Measurements from ENCODE around the gene ARHGAP10.

ARHGAP10 gene, protein sequence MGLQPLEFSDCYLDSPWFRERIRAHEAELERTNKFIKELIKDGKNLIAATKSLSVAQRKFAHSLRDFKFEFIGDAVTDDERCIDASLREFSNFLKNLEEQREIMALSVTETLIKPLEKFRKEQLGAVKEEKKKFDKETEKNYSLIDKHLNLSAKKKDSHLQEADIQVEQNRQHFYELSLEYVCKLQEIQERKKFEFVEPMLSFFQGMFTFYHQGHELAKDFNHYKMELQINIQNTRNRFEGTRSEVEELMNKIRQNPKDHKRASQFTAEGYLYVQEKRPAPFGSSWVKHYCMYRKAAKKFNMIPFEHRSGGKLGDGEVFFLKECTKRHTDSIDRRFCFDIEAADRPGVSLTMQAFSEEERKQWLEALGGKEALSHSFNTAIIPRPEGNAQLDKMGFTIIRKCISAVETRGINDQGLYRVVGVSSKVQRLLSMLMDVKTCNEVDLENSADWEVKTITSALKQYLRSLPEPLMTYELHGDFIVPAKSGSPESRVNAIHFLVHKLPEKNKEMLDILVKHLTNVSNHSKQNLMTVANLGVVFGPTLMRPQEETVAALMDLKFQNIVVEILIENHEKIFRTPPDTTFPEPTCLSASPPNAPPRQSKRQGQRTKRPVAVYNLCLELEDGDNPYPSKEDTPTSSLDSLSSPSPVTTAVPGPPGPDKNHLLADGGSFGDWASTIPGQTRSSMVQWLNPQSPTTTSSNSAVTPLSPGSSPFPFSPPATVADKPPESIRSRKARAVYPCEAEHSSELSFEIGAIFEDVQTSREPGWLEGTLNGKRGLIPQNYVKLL

DNA sequence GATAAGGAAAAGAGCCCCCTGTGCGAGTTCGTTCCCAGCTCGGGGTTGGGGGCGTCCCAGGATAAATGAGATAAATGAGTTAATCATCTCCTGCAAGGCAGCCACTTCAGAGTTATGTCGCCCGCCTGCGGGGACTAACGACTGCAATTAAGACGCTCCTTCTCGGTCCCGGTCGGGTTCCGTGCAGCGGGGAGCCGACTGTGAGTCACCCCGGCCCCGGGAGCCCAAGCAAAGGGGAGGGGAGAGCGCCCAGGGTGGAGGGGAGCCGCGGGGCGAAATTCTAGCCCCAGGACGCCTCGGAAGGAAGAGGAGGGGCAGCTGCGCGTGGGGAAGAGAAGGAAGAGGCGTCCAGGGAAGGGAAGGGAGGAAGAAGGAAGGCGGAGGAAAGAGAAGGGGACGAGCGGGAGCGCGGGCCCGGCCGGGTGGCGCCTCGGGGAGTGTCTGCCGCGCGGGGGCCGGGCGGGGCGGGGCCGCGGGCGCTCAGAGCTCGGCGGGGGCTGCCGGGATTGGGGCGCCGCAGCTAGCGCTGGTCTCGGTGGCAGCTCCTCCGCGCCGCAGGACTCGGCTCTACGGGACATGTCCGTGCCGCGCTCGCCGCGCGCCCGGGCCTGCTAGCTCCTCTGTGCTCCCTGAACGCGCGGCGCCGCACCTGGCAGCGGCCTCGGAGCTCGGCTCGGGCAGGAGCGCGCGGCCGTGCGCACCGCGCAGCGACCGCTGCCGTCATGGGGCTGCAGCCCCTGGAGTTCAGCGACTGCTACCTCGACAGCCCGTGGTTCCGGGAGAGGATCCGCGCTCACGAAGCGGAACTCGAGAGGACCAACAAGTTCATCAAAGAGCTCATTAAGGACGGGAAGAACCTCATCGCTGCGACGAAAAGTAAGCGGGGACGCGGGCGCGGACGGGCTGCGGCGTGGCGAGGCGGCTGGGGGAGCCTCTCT lies at the start of gene ARHGAP10:
ARHGAP10 (plus strand) TSS at position 509 of the 938 bp plus-strand sequence; CDS start at position 723, 214 bp downstream.
- peak; percentile 60 for DNase-seq (ENCODE audit: low read depth)

DNA sequence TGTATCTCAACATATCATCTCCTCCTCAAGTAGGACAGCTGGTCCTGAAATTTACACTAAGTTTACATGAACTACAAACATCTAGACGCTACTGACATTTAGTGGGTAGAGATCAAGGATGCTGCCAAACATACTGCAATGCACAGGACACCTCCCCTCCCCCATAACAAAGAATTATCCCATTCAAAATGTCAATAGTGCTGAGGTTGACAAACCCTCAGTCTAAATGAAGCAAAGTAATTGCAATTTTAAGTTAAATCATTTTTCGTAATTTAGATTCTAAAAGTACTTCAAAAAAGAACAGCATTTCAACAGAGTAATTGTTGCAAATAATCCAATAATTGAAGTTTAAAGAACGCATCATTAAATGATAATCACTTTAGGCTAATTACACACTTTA lies 49.1 kb upstream of the ARHGAP10 start:
- DNase-seq (ENCODE audit: low read depth): no peak

DNA sequence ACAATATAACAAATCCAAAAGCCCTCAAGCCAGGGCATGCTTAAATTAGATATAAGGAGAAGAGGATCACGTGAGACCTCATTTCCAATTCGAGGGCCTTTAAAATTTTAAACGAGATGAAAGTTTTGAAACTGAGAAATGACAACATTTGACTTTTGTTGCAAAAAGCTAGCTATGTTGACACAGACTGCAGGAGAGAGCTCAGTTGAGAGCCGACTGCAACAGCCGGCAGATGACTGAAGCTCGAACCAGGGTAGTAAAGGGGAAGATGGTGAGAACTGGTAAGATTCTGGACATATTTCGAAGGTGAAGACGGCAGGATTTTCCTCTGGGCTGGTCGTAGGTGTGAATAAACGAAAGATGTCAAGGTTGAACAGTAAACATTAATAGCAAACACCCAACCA lies 48.7 kb upstream of the ARHGAP10 start:
- DNase-seq (ENCODE audit: low read depth): no peak

DNA sequence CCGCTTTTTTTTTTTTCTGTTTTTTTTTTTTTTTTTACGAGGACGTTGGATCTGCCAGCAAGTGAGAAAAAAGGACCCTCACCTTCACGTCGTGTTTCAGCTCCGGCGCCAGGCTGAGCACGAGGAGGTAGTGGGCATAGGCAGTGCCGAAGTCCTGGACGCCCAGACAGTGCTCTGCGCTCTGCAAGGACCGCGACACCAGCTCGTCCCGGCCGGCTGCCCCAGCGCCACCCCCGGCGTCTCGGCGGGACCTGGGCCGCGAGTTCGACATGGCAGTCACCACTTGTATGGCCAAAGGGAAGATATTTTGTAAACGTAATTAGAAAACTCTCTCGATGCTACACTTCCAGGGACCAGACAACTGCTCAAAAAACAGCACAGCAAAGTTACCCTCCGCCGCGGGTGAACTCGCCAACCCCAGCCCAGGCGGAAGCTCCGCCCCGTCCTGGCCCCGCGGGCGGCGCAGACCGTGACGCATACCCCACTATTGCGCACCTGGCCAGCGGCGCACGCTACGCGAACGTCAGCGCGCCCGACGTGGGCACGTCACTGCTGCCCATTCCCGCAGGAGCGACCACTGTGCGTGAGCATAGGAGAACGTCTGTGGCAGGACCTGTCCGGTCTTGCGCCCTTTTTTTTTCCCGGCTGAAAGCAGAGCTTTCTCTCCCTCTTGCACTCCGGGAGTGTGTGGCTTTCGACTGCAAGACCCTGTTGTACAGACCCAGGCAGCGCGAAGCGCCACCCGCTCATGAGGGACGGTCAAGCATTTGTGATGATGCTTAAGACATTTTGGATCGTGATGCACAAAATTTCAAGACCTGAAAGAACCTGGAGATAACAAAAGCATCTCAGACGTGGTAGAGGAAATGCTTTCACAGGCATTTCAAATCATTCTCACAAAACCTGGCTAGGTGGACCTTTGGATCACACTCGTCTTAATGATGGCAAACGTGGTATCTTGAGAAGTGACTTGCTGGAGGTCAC lies 47.9 kb upstream of the ARHGAP10 start, which contains the start of gene PRMT9:
PRMT9 (minus strand) TSS at position 447 of the 984 bp plus-strand sequence; CDS start at position 271, 176 bp downstream.
- peak; percentile 74 for DNase-seq (ENCODE audit: low read depth)

DNA sequence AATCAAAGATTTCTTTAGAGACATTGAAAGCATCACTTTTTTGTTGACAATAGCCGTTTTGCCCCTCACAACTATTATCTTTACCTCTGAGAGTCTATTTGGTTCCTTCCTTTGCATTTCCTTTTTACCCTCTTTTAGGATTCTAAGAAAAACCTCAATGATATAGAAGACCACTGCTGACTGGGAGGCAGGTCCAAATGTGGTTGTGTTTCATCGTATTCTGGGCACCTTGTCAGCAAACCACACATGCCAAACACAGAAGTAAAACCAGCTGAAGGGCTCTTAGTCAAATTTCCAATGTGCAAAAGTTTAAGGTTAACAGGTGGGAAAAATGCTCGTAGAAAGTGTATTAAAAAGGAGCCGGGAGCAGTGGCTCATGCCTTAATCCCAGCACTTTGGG lies 42.8 kb upstream of the ARHGAP10 start:
- no peak for DNase-seq (ENCODE audit: low read depth)

DNA sequence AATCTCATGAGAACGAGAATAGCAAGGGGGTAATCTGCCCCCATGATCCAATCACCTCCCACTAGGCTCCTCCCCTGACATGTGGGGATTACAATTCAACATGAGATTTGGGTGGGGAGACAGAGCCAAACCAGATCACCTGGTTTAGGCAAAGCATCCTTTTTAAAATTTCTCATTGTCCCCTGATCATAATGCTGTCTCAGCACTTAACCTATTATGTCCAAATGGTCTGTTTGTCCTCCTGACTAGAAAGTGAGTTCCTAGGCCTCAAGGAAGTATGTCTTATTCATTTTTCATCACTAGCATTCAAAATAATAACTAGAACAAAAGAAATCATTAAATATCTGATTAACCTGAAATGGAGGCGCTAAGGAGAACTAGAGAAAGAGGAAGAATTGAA lies 40.1 kb upstream of the ARHGAP10 start:
- no peak for DNase-seq (ENCODE audit: low read depth)

DNA sequence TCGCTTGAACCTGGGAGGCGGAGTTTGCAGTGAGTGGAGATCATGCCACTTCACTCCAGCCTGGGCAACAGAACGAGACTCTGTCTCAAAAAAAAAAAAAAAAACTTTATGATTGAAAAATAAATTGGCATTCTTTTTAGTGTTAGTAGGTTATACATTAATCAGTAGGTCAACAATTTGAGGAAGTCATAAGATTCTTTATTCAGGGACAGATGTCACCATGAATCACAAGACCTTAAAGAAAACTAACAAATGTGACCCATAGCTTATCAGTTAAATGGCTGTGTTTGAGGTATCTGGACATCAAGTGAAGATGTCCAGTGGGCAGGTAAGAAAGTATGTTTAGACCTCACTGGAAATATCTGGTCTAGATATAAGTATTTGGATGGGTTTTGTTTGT lies 38.7 kb upstream of the ARHGAP10 start:
- no peak for DNase-seq (ENCODE audit: low read depth)

DNA sequence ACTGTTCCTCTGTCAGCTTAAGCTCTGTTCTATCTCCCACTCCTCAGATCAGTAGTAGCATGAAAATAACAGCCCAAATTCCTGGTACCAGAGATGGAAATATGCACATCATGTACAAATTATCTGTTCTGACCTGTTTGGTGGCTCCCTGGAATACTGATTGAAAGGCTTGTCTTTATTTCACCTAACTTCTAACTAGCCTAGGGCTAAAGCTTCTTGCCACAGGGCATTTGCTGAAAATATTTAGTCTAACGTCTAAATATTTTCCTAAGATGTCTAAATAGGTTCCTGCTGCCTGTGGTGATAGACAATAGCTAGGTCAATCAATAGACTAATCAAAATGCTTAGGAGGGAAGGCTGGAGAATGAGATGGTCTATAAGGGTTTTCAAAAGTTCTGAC lies 35.0 kb upstream of the ARHGAP10 start:
- no peak for DNase-seq (ENCODE audit: low read depth)

DNA sequence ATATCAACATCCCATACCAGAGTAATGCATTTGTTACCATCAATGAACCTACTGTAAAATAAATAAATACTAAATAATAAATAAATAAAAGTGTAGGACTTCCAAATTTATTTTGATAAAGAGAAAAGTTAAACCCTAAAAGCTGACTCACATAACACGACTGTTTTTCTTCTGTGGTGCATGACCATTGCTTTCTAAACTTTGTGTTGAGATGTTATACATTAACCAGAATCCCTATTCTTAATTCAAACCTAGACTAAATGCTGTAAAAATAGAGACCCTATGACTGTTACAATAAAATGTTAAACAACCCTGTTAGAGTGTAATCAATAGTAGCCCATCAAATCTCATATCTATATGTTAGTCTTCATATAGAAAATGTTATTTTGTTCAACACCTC lies 27.0 kb upstream of the ARHGAP10 start:
- no peak for DNase-seq (ENCODE audit: low read depth)

DNA sequence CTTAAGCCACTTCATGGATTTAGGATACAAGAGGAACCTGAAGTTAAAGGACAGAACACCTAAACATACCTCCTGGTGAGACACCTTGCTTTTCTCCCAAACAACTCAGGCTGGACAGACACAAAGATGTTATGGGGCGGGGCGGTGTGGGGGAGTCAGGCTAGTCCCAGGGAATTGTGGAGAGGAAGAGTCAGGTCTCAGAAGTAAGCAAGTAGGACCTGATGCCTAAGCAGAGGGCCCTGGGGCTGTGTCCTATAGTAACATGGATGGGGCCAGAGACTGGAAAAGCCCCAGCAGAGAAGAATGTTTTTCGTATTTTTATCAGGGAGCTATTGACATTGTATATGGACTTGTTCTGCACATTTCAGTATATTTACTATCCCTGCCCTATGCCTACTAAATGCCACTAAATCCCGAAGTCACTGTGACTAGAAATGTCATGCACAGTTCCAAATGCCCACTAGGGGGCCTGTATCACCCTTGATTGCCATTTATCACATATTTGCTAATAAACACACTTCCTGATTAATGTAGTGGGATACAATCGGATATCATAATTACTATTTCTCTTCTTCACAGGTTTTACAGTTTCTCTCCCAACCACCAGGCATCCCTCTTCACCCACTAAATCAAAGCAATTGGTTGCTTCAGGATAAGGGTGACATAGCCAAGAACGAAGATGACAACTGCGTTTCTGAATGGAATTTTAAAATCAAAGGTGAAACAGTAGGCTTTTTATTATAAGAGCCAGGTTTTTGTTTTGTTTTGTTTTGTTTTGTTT lies 23.8 kb upstream of the ARHGAP10 start:
- peak; percentile 32 for DNase-seq (ENCODE audit: low read depth)

DNA sequence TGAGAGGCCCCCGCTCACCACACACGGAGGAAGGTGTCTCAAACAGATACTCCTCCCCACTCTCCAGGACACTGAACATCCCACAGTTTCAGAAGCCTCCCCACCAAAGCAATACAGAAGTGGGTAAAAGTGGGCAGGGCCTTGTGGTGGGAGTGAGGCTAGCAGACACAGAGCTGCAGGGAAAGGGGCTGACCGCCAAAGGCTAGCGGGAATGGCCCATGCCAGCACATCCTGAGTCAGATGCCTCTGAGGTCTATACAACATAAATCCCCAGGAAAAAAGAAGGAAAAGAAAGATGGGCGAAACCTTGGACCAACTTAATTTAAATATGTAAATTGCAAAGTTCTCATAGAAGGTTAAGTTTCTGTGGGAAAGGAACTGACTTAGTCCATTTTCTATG lies 21.9 kb upstream of the ARHGAP10 start:
- DNase-seq (ENCODE audit: low read depth): no peak

DNA sequence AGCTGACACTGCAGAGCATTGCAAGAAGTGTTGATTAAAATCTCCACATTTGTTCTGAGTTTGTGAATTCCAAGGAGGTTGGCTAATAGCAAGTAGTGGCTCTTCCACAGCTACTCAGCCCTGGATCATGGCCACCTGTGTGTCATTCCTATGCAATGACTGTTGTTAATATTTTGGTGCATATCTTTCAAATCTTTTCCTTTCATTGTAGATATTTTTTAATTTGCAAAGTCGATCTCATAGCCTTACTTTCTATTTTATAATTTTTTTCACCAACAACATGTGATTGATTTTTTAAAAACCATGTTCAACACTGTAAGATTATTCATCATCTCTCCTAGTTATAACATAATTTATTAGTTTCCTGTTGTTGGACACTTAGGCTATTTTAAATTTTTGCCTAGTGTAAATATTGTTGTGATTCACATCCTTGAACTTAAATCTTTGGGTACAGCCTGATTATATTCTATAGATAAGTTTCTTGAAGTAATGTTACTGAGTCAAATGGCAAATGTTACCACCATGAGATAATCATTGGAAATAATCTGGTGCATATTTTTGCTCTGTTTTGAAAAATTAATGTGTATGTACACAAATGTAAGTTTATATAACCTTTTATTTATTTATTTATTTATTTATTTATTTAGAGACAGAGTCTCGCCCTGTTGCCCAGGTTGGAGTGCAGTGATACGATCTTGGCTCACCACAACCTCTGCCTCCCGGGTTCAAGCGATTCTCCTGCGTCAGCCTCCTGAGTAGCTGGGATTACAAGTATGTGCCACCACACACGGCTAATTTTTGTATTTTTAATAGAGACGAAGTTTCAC lies 17.1 kb upstream of the ARHGAP10 start:
- no peak for DNase-seq (ENCODE audit: low read depth)

DNA sequence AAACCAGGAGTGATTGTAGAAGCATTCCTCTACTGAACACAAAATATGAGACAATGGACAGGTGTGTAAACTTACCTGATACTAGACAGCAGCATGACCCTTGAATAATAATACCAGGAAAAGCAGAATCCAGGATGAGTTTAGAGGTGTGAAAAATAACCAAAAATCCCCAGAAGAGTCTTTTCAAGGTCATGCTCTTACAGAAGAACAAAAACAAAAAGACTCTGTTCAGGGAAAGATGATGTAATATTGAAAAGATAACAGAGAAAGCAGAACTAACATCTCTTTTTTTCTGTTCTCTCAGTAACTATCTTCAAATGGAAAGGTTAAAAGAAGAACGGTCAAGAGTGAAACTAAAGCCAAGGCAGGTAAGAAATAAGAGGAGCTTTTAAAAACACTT lies 14.0 kb upstream of the ARHGAP10 start:
- DNase-seq (ENCODE audit: low read depth): no peak

DNA sequence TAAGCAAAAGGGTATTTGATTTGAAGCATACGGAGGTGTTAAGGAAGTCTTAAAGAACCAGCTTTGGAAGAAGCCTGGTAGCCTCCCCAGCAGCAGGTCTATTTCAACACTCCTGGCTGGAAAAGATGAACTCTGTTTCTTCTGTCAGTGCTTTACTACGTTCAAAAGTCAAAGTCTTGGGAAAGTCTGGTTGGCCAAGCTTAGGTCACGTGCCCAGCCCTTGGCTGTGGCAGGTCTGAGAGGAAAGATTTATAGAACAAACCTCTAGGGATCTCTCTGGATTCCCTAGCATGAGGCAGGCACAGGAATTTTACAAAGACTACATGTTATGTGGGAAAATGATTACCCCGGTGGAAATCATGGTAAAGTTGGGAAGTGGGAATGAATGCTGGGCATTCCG lies 8.6 kb upstream of the ARHGAP10 start:
- no peak for DNase-seq (ENCODE audit: low read depth)

DNA sequence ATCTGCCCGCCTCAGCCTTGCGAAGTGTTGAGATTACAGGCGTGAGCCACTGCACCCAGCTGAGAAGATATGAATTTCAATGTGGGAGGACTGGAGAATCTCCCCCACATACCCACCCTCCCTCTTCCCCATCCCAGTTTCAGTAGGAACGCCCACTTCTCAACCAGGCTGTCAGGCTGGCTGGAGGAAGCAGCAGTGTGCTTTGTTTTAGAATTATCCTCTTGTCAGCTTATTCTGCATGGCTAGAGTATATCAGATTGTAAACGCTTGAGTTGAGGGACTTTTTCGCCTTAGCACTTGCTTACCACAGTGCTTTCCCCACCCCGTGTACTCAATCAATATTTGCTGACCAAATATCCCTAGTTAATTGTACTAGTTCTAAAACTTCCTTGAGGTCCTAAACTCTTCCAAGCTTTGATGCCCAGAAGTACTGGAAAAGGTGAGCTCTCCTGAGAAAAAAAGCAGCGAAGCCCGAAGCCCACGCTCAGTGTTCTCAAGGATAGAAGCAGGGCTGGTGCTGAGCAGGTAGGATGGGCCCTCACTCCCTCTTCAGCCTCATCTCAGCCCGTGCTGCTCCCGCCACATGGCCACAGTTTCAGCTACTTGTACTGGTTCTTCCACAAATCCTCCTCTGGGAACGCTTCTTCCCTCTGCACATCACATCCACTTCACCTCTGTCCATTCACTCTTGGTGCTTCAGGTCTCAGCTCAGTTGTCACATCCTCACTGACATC lies 7.3 kb upstream of the ARHGAP10 start:
- DNase-seq (ENCODE audit: low read depth): no peak

DNA sequence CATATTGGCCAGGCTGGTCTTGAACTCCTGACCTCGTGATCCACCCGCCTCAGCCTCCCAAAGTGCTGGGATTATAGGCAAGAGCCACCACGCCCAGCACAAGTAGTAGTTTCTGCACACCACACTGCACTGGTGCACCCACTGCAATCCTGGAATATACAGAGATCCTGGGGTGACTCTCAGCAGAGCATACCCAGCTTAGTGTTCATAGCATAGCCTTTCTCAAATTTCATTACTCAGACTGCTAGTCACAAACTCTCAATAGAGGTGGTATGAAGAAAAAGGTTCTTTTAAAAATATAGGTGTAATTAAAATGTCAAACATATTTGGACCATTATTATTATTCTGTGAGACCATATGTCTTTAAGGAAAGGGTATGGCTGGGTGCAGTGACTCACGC lies 6.2 kb upstream of the ARHGAP10 start:
- DNase-seq (ENCODE audit: low read depth): no peak

DNA sequence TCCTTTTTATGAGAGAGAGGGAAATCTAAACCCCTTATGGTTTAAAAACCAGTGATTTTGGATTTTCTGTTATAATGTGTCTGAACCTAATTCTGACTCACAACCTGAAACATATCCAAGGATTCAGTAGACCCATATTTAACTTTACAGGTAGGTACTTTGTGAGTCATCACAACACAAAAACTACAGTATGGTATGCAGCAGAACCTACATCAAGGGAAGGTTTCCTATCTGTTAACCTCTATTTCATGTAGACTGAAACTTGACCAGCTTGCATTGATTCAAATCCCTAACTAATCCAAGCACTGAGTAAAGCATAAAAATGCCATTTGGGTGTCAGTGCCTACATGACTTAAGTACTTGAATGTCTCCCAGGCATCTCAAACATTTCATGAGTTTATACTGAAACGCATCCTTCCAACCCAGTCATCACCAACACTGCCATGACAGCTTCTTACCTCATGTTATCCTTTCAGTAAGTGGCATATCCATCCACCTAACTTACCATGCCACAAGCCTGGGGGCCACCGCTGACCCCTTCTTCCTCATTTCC lies 4.3 kb upstream of the ARHGAP10 start:
- DNase-seq (ENCODE audit: low read depth): no peak

DNA sequence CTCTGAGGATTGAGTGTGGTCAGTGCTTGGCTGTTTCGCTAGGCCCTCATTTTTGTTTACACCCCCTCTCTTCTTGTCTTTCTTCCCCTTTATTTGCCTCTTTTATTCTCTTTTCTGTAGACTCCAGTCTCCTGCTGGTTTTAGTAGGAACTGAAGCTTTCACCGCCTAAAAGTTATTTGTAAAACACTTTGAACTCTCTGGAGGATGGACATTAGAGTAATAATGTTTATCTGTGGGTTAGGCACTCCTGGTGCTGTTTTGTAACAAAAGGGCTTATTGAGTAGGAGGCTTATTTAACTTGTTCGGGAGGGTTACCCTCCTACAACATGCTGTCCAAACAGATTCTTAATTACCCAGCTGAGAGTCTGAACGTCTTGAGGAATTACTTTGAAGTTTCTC lies 1.6 kb upstream of the ARHGAP10 start:
- no peak for DNase-seq (ENCODE audit: low read depth)
